Endodermal cell (in vitro differentiated cells): Measurements from ENCODE around the gene TM4SF4. TPM values are rescaled to one million over a fixed set of nuclear protein-coding genes. Genes with fewer than 3 reads are reported as not detected.

Experiments
- DNase-seq: peaks from one replicate; pipeline ENCODE4 v3.0.0-alpha.2; 2017
- H3K27ac ChIP-seq: 2 replicates; pipeline ENCODE4 v1.5.1; 2013; ENCODE audit warnings: mild to moderate bottlenecking, low read depth, low read length, moderate library complexity
- H3K27me3 ChIP-seq: 2 replicates; pipeline ENCODE4 v1.6.1; 2013; ENCODE audit warnings: mild to moderate bottlenecking, low read length, moderate library complexity; ENCODE audit not compliant: insufficient read depth, control insufficient read depth, poor library complexity, severe bottlenecking
- H3K36me3 ChIP-seq: 2 replicates; pipeline ENCODE4 v1.7.0; 2013; ENCODE audit warnings: mild to moderate bottlenecking, low read length, moderate library complexity; ENCODE audit not compliant: control insufficient read depth, insufficient read depth
- H3K4me1 ChIP-seq: one replicate; pipeline ENCODE4 v1.7.0; 2013; ENCODE audit warnings: low read length; ENCODE audit not compliant: control insufficient read depth, insufficient read depth
- H3K4me3 ChIP-seq: 2 replicates; pipeline ENCODE4 v1.5.1; 2013; ENCODE audit warnings: mild to moderate bottlenecking, low read length, moderate library complexity
- H3K9ac ChIP-seq: 2 replicates; pipeline ENCODE4 v1.6.1; 2013; ENCODE audit warnings: mild to moderate bottlenecking, low read length, moderate library complexity; ENCODE audit not compliant: poor library complexity, severe bottlenecking; ENCODE audit errors: extremely low read depth
- H3K9me3 ChIP-seq: 2 replicates; pipeline ENCODE4 v1.6.1; 2013; ENCODE audit warnings: mild to moderate bottlenecking, low read length, moderate library complexity; ENCODE audit not compliant: control insufficient read depth
- H3K27ac Mint-ChIP-seq: 2 replicates; pipeline ENCODE4 v1.8.0; 2020; ENCODE audit warnings: mixed read lengths
- H3K27me3 Mint-ChIP-seq: 2 replicates; pipeline ENCODE4 v1.8.0; 2021; ENCODE audit warnings: mild to moderate bottlenecking, mixed read lengths; ENCODE audit not compliant: insufficient read depth
- H3K36me3 Mint-ChIP-seq: 2 replicates; pipeline ENCODE4 v1.8.0; 2020; ENCODE audit warnings: low read depth, mixed read lengths
- H3K4me1 Mint-ChIP-seq: 2 replicates; pipeline ENCODE4 v1.8.0; 2020; ENCODE audit warnings: mixed read lengths
- H3K4me3 Mint-ChIP-seq: 2 replicates; pipeline ENCODE4 v1.8.0; 2020; ENCODE audit warnings: mild to moderate bottlenecking, moderate library complexity, mixed read lengths
- H3K9me3 Mint-ChIP-seq: 2 replicates; pipeline ENCODE4 v1.8.0; 2020; ENCODE audit warnings: mild to moderate bottlenecking, mixed read lengths
- WGBS, 2 experiments: methylation state at CpG; one replicate each; pipeline versions ENCODE4 v1.1.5 to v1.1.7; 2013; ENCODE audit warnings: missing lambda C conversion rate in 2 of 2, mixed read lengths in 1 of 2; ENCODE audit not compliant: insufficient coverage in 1 of 2, insufficient read length in 1 of 2; 5-methylcytosine and 5-hydroxymethylcytosine counted together
- total RNA-seq, 2 donors: library from RNA; stranded (reverse); fragmentation: NEBNext Ultra II Directional in 1 of 2; extraction: Animal tissue kit (Norgen Biotek cat#: 25700) in 1 of 2; gene quantifications; 2 replicates in 1 of 2; 3 replicates in 1 of 2; pipeline ENCODE4 v1.2.1, GENCODE V29; 2021
- TF ChIP-seq, protein P1 (sequence below): fragments of 200-600 bp; sonication (generic); conservative IDR thresholded peaks from 2 replicates; pipeline ENCODE4 v1.5.0; 2021; ENCODE audit warnings: antibody characterized with exemption, mild to moderate bottlenecking

Gene TM4SF4
- total RNA-seq, 2 donors from 2014 or later, result not detected

DNA sequence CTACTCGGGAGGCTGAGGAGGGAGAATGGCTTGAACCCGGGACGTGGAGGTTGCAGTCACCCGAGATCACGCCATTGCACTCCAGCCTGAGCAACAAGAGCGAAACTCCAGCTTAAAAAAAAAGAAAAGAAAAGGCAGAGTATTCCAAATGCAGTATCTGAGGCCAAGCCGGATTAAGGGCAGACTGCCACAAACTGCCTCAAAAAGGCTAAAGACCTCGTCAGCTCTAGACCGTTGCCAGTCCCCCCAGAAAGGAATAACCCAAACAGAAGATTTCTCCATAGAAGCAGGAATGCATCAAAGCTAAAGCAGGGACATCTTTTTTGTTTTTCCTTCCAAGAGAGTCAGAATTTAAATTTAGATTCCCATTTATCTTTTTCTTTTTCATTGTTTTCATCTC, 72.9 kb downstream of the TM4SF4 start:
- 91 to 94% methylated on average over 8 to 9 of the region's 9 CpGs for WGBS, 2 experiments
- DNase-seq, result no peak
- Mint-ChIP-seq H3K4me3 (no peak overlapping the region), H3K27me3 (no peaks in the 10 kb centered on the region), H3K36me3 (peaks cover 3% of the 10 kb centered on the region), H3K27ac (no peak overlapping the region), H3K4me1 (peaks cover 33% of the 10 kb centered on the region), H3K9me3 (no peaks in the 10 kb centered on the region)
- Histone ChIP-seq H3K36me3 (peaks cover 5% of the 10 kb centered on the region), H3K27ac (no peak overlapping the region), H3K4me3 (no peak overlapping the region), H3K9ac (no peak overlapping the region), H3K27me3 (no peaks in the 10 kb centered on the region), H3K4me1 (peaks cover 7% of the 10 kb centered on the region), H3K9me3 (no peaks in the 10 kb centered on the region)
- TF ChIP-seq, protein P1, sequence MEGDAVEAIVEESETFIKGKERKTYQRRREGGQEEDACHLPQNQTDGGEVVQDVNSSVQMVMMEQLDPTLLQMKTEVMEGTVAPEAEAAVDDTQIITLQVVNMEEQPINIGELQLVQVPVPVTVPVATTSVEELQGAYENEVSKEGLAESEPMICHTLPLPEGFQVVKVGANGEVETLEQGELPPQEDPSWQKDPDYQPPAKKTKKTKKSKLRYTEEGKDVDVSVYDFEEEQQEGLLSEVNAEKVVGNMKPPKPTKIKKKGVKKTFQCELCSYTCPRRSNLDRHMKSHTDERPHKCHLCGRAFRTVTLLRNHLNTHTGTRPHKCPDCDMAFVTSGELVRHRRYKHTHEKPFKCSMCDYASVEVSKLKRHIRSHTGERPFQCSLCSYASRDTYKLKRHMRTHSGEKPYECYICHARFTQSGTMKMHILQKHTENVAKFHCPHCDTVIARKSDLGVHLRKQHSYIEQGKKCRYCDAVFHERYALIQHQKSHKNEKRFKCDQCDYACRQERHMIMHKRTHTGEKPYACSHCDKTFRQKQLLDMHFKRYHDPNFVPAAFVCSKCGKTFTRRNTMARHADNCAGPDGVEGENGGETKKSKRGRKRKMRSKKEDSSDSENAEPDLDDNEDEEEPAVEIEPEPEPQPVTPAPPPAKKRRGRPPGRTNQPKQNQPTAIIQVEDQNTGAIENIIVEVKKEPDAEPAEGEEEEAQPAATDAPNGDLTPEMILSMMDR, result no peak

DNA sequence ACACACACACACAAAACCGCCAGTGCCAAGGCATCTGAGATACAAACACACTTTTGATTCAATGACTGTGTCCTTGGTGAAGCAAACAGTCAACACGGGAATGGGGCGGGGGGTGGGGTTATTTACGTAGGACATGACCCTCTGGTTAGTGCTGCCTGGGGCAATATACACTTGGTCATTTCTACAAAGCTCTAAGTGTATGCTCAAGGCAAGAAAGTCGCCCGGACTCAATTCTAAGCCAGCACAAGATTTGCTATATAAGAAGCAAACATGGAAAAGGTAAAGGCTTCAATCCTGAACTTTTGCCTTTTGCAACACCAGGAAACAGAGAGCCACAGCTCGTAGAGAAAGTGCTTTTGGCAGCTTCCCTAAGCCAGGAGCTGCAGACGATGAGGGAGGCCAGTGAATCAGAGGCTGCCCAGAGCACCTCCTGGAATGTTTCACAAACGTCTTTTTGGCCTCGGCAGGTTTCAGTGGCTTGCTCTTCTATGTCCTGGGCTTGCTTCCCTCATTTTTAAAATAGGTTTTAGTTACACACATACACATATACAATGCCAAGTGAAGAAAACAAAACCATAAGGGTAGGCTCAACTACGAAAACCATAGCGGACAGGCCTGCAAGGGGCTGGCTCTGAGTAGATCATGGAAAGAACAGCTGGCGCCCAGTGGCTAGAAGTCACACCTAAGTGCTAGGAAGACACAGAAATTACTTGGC, 73.6 kb downstream of the TM4SF4 start:
- no peak for DNase-seq
- H3K4me3 Mint-ChIP-seq, result no peak overlapping the region
- Histone ChIP-seq H3K4me1 (peaks cover under 1% of the 10 kb centered on the region), H3K36me3 (peaks cover 4% of the 10 kb centered on the region), H3K27me3 (no peaks in the 10 kb centered on the region), H3K4me3 (no peak overlapping the region), H3K9ac (no peak overlapping the region), H3K27ac (peak overlapping the region; percentile 50), H3K9me3 (no peaks in the 10 kb centered on the region)
- H3K27ac Mint-ChIP-seq, result no peak overlapping the region
- WGBS, 2 experiments, result 68 to 78% methylated on average over 8 to 13 of the region's 13 CpGs
- H3K4me1 Mint-ChIP-seq, result peaks cover 33% of the 10 kb centered on the region
- TF ChIP-seq, protein P1, result no peak
- peaks cover 3% of the 10 kb centered on the region for H3K36me3 Mint-ChIP-seq
- H3K9me3 Mint-ChIP-seq, result no peaks in the 10 kb centered on the region
- no peaks in the 10 kb centered on the region for H3K27me3 Mint-ChIP-seq

DNA sequence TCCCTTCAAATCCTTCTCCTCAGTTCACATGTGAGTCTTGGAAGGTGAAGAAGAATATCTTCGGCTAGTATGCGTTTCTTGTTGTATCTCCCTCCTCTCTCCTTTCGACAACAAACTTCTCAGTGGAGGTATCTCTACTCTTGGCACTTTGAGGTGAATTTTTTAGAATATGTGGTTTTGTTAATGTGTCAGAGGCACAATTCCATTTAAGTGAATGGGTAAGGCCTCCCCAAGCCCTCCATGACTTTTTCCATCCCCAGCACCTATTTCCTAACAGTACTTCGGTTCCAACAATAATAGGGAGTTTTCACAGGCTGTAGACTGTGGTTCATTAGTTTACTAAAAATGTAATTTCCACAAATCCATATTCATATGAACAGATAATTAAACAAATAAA, 74.2 kb downstream of the TM4SF4 start:
- Histone ChIP-seq H3K27me3 (no peaks in the 10 kb centered on the region), H3K36me3 (peaks cover 4% of the 10 kb centered on the region), H3K4me3 (no peak overlapping the region), H3K9me3 (no peaks in the 10 kb centered on the region), H3K27ac (no peak overlapping the region), H3K9ac (no peak overlapping the region), H3K4me1 (no peaks in the 10 kb centered on the region)
- H3K9me3 Mint-ChIP-seq, result no peaks in the 10 kb centered on the region
- WGBS, 2 experiments, result 98% methylated on average over 3 of the region's 4 CpGs; no CpG with 5 or more reads in 1 of the 2 experiments
- peaks cover 33% of the 10 kb centered on the region for H3K4me1 Mint-ChIP-seq
- TF ChIP-seq, protein P1, result no peak
- no peak overlapping the region for H3K27ac Mint-ChIP-seq
- no peak for DNase-seq
- no peak overlapping the region for H3K4me3 Mint-ChIP-seq
- H3K27me3 Mint-ChIP-seq, result no peaks in the 10 kb centered on the region
- peaks cover 3% of the 10 kb centered on the region for H3K36me3 Mint-ChIP-seq
